ENCODE data around the gene HEG1. TPM values are rescaled to one million over a fixed set of nuclear protein-coding genes. Genes with fewer than 3 reads are reported as not detected.

The HEG1 gene
- total and polyA plus RNA-seq, 3 experiments from 2014 or later, result 6.3 to 21.3 (median 20.9) TPM

DNA sequence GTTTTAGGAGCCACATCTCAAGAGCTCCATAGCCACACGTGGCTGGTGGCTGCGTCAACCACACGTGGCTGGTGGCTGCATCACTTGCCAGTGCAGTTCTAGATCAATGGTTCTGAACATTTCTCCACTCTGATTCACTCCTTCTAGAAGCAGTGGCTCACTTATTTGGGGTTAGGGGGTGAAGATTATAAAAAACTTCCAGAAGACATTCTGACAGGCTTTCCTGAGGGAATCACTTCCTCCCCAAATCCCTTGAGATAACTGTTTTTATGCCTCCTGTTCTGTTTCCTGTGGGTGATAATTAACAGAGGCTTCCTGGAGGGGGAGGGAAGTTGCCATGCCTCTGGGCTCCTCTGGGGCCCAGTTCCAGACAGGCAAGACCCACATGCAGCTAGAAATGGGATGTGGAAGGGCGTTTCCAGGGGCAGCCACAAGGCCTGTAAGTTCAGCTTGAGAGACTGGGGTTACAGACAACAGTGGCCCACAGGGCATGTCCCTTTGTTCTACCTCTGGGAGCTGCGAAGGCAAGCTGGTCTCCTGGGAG lies 23.6 kb downstream of the HEG1 start:
- no peaks in the 10 kb centered on the region for H3K27me3 Mint-ChIP-seq
- CTCF ChIA-PET, result interaction anchor here (1.5 to 1.9 kb wide), 2 partner anchors 9 to 36 kb away, joined by 3 to 7 read pairs; no protein-coding TSS in a partner anchor
- DNase-seq, result no peak

GRCh38 chr3:125031544-125031943 lies 24.3 kb downstream of the HEG1 start:
- Mint-ChIP-seq H3K4me1 (peaks cover 35 to 56% (median 36%) of the 10 kb centered on the region in 3 donors), H3K36me3 (peaks cover 19 to 43% (median 22%) of the 10 kb centered on the region in 3 donors), H3K9me3 (peaks cover 0 to 13% (median 6%) of the 10 kb centered on the region in 5 donors), H3K27me3 (no peaks in the 10 kb centered on the region), H3K27ac (peak overlapping the region in 1 of 8 donors; percentile 48), H3K4me3 (no peak overlapping the region)
- Histone ChIP-seq H3K36me3 (ENCODE audit: insufficient read depth, low read length) (peaks cover 6% of the 10 kb centered on the region), H3K4me1 (ENCODE audit: insufficient read depth, low read length) (peaks cover 8% of the 10 kb centered on the region), H3K9me3 (ENCODE audit: low read length) (no peaks in the 10 kb centered on the region), H3K4me3 (ENCODE audit: low read length) (no peak overlapping the region), H3K27me3 (ENCODE audit: insufficient read depth, low read length, poor library complexity, severe bottlenecking) (no peaks in the 10 kb centered on the region), H3K27ac (ENCODE audit: low read depth, low read length) (no peak overlapping the region)
- ChIA-PET CTCF (interaction anchor here (1.5 to 1.9 kb wide), 2 partner anchors 8 to 35 kb away, joined by 3 to 7 read pairs; no protein-coding TSS in a partner anchor), POLR2A (no interaction called here)
- no peak for DNase-seq

More for the DNA sequence above, 23.6 kb downstream of the HEG1 start:
- peaks cover 8% of the 10 kb centered on the region for H3K4me1 ChIP-seq (ENCODE audit: insufficient read depth, low read length)
- H3K36me3 ChIP-seq (ENCODE audit: insufficient read depth, low read length), result peaks cover 6% of the 10 kb centered on the region
- no peak overlapping the region for H3K27ac ChIP-seq (ENCODE audit: low read depth, low read length)
- H3K27ac Mint-ChIP-seq, result peak overlapping the region in 3 of 8 donors; percentile 43 to 54 (median 44)
- peaks cover 36 to 60% (median 39%) of the 10 kb centered on the region in 3 donors for H3K4me1 Mint-ChIP-seq
- no peak overlapping the region for H3K4me3 Mint-ChIP-seq
- H3K27me3 ChIP-seq (ENCODE audit: insufficient read depth, low read length, poor library complexity, severe bottlenecking), result no peaks in the 10 kb centered on the region
- H3K9me3 ChIP-seq (ENCODE audit: low read length), result no peaks in the 10 kb centered on the region
- POLR2A ChIA-PET, result no interaction called here
- peaks cover 14 to 37% (median 19%) of the 10 kb centered on the region in 3 donors for H3K36me3 Mint-ChIP-seq
- peaks cover 0 to 13% (median 6%) of the 10 kb centered on the region in 5 donors for H3K9me3 Mint-ChIP-seq
- H3K4me3 ChIP-seq (ENCODE audit: low read length), result no peak overlapping the region

DNA sequence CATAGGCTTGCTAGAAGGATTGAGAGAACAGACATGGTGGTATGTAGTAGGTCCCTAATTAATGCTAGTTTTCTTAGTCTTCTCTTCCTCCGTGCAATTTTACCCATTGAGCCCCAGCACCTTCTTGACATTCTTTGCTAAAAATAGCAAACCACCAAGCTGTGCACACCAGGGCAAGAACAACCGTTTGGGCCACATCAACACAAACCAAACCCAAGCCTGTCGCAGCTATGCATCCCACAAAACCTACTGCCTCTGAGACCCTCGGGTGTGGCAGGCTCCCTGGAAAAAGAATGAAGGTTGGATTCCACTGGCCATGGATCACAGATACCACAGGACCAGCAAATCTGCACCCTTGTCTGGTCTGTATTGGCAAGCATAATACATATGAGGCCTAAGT lies 27.1 kb downstream of the HEG1 start:
- ChIA-PET POLR2A (no interaction called here), CTCF (no interaction called here)
- peaks cover 19% of the 10 kb centered on the region for H3K4me1 ChIP-seq (ENCODE audit: insufficient read depth, low read length)
- H3K27ac ChIP-seq (ENCODE audit: low read depth, low read length), result no peak overlapping the region
- H3K9me3 Mint-ChIP-seq, result no peaks in the 10 kb centered on the region
- no peak overlapping the region for H3K4me3 ChIP-seq (ENCODE audit: low read length)
- no peak overlapping the region for H3K4me3 Mint-ChIP-seq
- H3K36me3 Mint-ChIP-seq, result peaks cover 19 to 62% (median 25%) of the 10 kb centered on the region in 3 donors
- no peaks in the 10 kb centered on the region for H3K27me3 ChIP-seq (ENCODE audit: insufficient read depth, low read length, poor library complexity, severe bottlenecking)
- no peak for DNase-seq
- H3K27ac Mint-ChIP-seq, result peak overlapping the region in 2 of 8 donors; percentile 29 to 56
- no peaks in the 10 kb centered on the region for H3K9me3 ChIP-seq (ENCODE audit: low read length)
- no peaks in the 10 kb centered on the region for H3K27me3 Mint-ChIP-seq
- H3K36me3 ChIP-seq (ENCODE audit: insufficient read depth, low read length), result peaks cover 11% of the 10 kb centered on the region
- H3K4me1 Mint-ChIP-seq, result peaks cover 40 to 66% (median 54%) of the 10 kb centered on the region in 3 donors

DNA sequence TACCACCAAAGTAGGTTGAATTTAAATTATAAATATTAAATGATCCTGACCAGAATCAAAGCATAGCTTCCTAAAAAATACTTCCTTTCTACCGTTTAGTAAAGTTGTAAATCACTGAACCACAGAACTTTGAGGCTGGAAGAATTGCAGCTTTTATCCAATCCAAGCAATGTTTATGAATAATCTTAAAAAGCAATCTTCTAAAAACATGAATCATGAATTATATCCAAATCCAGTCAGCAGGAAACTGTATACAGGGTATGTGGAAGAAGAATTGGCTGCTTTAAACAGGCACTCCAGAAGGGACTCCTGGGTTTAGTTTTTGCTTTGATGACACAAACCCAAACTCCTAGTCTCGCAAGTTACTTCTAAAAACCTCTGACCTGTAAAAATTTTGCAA lies 30.2 kb downstream of the HEG1 start:
- CTCF ChIA-PET, result no interaction called here
- peaks cover 32% of the 10 kb centered on the region for H3K4me1 ChIP-seq (ENCODE audit: insufficient read depth, low read length)

DNA sequence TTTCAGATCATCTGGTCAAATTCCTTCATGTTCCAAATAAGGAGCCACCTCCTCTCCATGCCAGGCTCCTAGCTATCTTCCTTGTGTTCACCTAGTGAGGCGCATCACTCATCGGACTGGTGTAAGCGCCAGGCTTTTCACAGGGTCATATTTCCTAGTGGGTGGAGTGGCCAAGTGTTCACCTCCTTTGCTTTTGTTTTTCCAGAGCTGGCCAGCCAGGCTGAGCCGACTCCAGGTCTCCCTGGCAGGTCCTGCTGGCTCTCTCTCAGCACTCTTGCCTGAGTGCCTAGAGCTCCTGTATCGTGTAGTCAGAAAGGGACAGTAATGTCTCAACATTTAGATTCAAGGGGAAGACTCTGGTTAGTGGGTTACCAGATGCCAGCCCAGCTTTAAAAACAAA lies 31.0 kb downstream of the HEG1 start:
- Histone ChIP-seq H3K9me3 (ENCODE audit: low read length) (no peaks in the 10 kb centered on the region), H3K4me3 (ENCODE audit: low read length) (no peak overlapping the region), H3K36me3 (ENCODE audit: insufficient read depth, low read length) (peaks cover 21% of the 10 kb centered on the region), H3K27me3 (ENCODE audit: insufficient read depth, low read length, poor library complexity, severe bottlenecking) (no peaks in the 10 kb centered on the region), H3K27ac (ENCODE audit: low read depth, low read length) (no peak overlapping the region), H3K4me1 (ENCODE audit: insufficient read depth, low read length) (peaks cover 32% of the 10 kb centered on the region)
- ChIA-PET POLR2A (no interaction called here), CTCF (interaction anchor here (1.0 kb wide), 1 partner anchor 27 kb away, joined by 3 read pairs; no protein-coding TSS in a partner anchor)
- peaks cover 41 to 60% (median 59%) of the 10 kb centered on the region in 3 donors for H3K4me1 Mint-ChIP-seq
- H3K27ac Mint-ChIP-seq, result peak overlapping the region in 1 of 8 donors; percentile 43
- no peaks in the 10 kb centered on the region for H3K27me3 Mint-ChIP-seq
- DNase-seq, result no peak
- H3K4me3 Mint-ChIP-seq, result no peak overlapping the region
- no peaks in the 10 kb centered on the region for H3K9me3 Mint-ChIP-seq
- peaks cover 19 to 82% (median 38%) of the 10 kb centered on the region in 3 donors for H3K36me3 Mint-ChIP-seq

More for the DNA sequence above, 30.2 kb downstream of the HEG1 start:
- peaks cover 47 to 68% (median 61%) of the 10 kb centered on the region in 3 donors for H3K4me1 Mint-ChIP-seq
- peak overlapping the region in 2 of 8 donors; percentile 36 to 81 for H3K27ac Mint-ChIP-seq
- Histone ChIP-seq H3K9me3 (ENCODE audit: low read length) (no peaks in the 10 kb centered on the region), H3K36me3 (ENCODE audit: insufficient read depth, low read length) (peaks cover 16% of the 10 kb centered on the region), H3K27me3 (ENCODE audit: insufficient read depth, low read length, poor library complexity, severe bottlenecking) (no peaks in the 10 kb centered on the region), H3K27ac (ENCODE audit: low read depth, low read length) (no peak overlapping the region), H3K4me3 (ENCODE audit: low read length) (no peak overlapping the region)
- DNase-seq, result no peak
- H3K27me3 Mint-ChIP-seq, result no peaks in the 10 kb centered on the region
- H3K9me3 Mint-ChIP-seq, result no peaks in the 10 kb centered on the region
- H3K36me3 Mint-ChIP-seq, result peaks cover 19 to 79% (median 34%) of the 10 kb centered on the region in 3 donors
- H3K4me3 Mint-ChIP-seq, result no peak overlapping the region
- POLR2A ChIA-PET, result interaction anchor here (0.7 kb wide), 1 partner anchor 80 kb away, joined by 3 read pairs; no protein-coding TSS in a partner anchor

DNA sequence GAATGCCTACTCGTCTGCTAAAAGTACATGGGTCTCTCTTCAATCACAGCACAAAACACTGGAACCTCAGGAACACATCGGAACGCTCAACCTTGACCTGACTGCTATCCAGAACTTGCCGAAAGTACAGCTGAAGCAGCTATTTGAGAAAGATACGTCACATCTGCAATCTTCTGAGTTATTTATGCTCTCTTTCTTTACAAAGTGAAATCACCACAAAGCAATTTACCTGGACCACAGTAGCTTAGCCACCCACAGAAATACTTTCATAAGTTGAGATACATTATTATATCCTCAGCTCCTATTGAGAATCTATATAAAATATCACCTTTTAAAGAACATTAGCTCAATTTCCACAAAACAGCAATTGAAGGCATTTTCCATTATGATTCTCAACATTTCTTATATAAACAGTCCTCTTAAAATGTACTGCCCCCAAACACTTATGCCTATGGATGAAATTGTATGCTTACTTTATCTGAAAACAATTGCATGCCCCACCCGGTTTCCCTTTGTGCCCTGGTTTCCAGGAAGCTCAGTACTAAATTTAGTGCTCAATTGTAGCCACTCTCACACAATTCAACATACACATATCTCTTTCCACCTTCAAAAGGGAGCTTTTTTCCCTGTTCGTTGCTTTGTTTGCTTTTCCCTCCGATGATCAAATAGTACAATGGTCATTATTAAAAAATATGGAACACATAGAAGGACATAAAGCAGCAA lies 31.8 kb downstream of the HEG1 start:
- DNase-seq, result no peak
- CTCF ChIA-PET, result interaction anchor here (1.0 to 2.3 kb wide), 3 partner anchors 9 to 28 kb away, joined by 3 to 7 read pairs (median 3); no protein-coding TSS in a partner anchor
- H3K27me3 ChIP-seq (ENCODE audit: insufficient read depth, low read length, poor library complexity, severe bottlenecking), result no peaks in the 10 kb centered on the region
- no peaks in the 10 kb centered on the region for H3K9me3 ChIP-seq (ENCODE audit: low read length)
- Mint-ChIP-seq H3K27ac (peak overlapping the region in 6 of 8 donors; percentile 6 to 89 (median 42)), H3K4me1 (peaks cover 48 to 68% (median 66%) of the 10 kb centered on the region in 3 donors), H3K36me3 (peaks cover 24 to 84% (median 42%) of the 10 kb centered on the region in 3 donors), H3K27me3 (no peaks in the 10 kb centered on the region), H3K9me3 (no peaks in the 10 kb centered on the region), H3K4me3 (peak overlapping the region in 2 of 7 donors; percentile 12 to 24)
- H3K27ac ChIP-seq (ENCODE audit: low read depth, low read length), result no peak overlapping the region
- H3K4me1 ChIP-seq (ENCODE audit: insufficient read depth, low read length), result peaks cover 32% of the 10 kb centered on the region
- peaks cover 25% of the 10 kb centered on the region for H3K36me3 ChIP-seq (ENCODE audit: insufficient read depth, low read length)
- H3K4me3 ChIP-seq (ENCODE audit: low read length), result no peak overlapping the region
- POLR2A ChIA-PET, result no interaction called here

GRCh38 chr3:125022206-125022605 lies 33.6 kb downstream of the HEG1 start:
- Mint-ChIP-seq H3K9me3 (no peaks in the 10 kb centered on the region), H3K4me1 (peaks cover 52 to 79% (median 67%) of the 10 kb centered on the region in 3 donors), H3K27ac (peak overlapping the region in 7 of 8 donors; percentile 3 to 87 (median 29)), H3K27me3 (no peaks in the 10 kb centered on the region), H3K4me3 (peak overlapping the region in 4 of 7 donors; percentile 8 to 54 (median 36)), H3K36me3 (peaks cover 15 to 80% (median 37%) of the 10 kb centered on the region in 3 donors)
- Histone ChIP-seq H3K27ac (ENCODE audit: low read depth, low read length) (no peak overlapping the region), H3K4me3 (ENCODE audit: low read length) (no peak overlapping the region), H3K27me3 (ENCODE audit: insufficient read depth, low read length, poor library complexity, severe bottlenecking) (no peaks in the 10 kb centered on the region), H3K9me3 (ENCODE audit: low read length) (no peaks in the 10 kb centered on the region), H3K36me3 (ENCODE audit: insufficient read depth, low read length) (peaks cover 21% of the 10 kb centered on the region), H3K4me1 (ENCODE audit: insufficient read depth, low read length) (peaks cover 32% of the 10 kb centered on the region)
- ChIA-PET CTCF (interaction anchor here (2.3 kb wide), 1 partner anchor 10 kb away, joined by 7 read pairs; no protein-coding TSS in a partner anchor), POLR2A (no interaction called here)
- DNase-seq, result no peak
